Endothelial cell of umbilical vein (primary cell): ENCODE data around the gene LUZP2. TPM values are rescaled to one million over a fixed set of nuclear protein-coding genes. Genes with fewer than 3 reads are reported as not detected.

Source experiments
- BruUV-seq: library from RNA; stranded (reverse); fragments of 400-500 nt; replicated peaks from 2 replicates; lab custom pipeline; 2021; lab: Mats Ljungman, UMichigan
- CTCF ChIA-PET: fragments of 300-600, 350-600 bp; sonication (Branson Sonifier 250); formaldehyde crosslinking; loops from one replicate; lab custom pipeline; 2021; ENCODE audit warnings: antibody characterized with exemption, inconsistent platforms; lab: Charles Lee
- POLR2A ChIA-PET: fragments of 300-600, 350-600 bp; sonication (Branson Sonifier 250); formaldehyde crosslinking; loops from one replicate; lab custom pipeline; 2021; ENCODE audit warnings: antibody characterized with exemption, inconsistent platforms; lab: Charles Lee
- DNase-seq: peaks from one replicate; pipeline ENCODE4 v3.0.0-alpha.2; 2011; ENCODE audit warnings: low read depth, low spot score
- FAIRE-seq: peaks from 2 replicates; lab custom pipeline; 2011; peaks lifted over from hg19 to GRCh38; lab: Jason Lieb, UNC
- H2AFZ ChIP-seq: 2 replicates; pipeline ENCODE4 v1.6.0; 2012; ENCODE audit warnings: low read depth, low read length, control low read depth, inconsistent platforms
- H3K27ac ChIP-seq: 2 replicates; pipeline ENCODE4 v1.5.1; 2011; ENCODE audit warnings: low read depth, mild to moderate bottlenecking, control low read depth, low read length, moderate library complexity; ENCODE audit not compliant: insufficient read depth
- H3K27me3 ChIP-seq, 2 experiments: 2 replicates each; pipeline versions ENCODE4 v1.6.0 to v1.6.1; 2011; ENCODE audit warnings: low read length in 2 of 2, mixed read lengths in 1 of 2; ENCODE audit not compliant: control insufficient read depth in 2 of 2, insufficient read depth in 2 of 2
- H3K36me3 ChIP-seq, 2 experiments: 2 replicates in 1 of 2; 3 replicates in 1 of 2; pipeline ENCODE4 v1.5.1; 2011; ENCODE audit warnings: low read length in 2 of 2, mild to moderate bottlenecking in 1 of 2, moderate library complexity in 1 of 2; ENCODE audit not compliant: control insufficient read depth in 2 of 2, insufficient read depth in 2 of 2; ENCODE audit errors: extremely low read depth in 1 of 2
- H3K4me1 ChIP-seq: 3 replicates; pipeline ENCODE4 v1.5.1; 2011; ENCODE audit warnings: mild to moderate bottlenecking, low read length; ENCODE audit not compliant: control insufficient read depth, insufficient read depth; ENCODE audit errors: extremely low read depth
- H3K4me2 ChIP-seq: 2 replicates; pipeline ENCODE4 v1.6.1; 2011; ENCODE audit warnings: low read length, control low read depth, mixed read lengths; ENCODE audit not compliant: insufficient read depth
- H3K4me3 ChIP-seq, 3 experiments: fragments of 200-600 bp in 1 of 3; sonication (generic), shearing (Covaris generic) in 1 of 3; replicated peaks in 1 of 3; 2 replicates each; pipeline ENCODE4 v1.5.1; 2011 to 2016; ENCODE audit warnings: control low read depth in 3 of 3, low read length in 3 of 3, mild to moderate bottlenecking in 2 of 3, inconsistent platforms in 1 of 3, low read depth in 1 of 3, moderate library complexity in 1 of 3; ENCODE audit not compliant: insufficient read depth in 1 of 3
- H3K79me2 ChIP-seq: 2 replicates; pipeline ENCODE4 v1.6.0; 2012; ENCODE audit warnings: low read length, inconsistent platforms; ENCODE audit not compliant: control insufficient read depth, insufficient read depth
- H3K9ac ChIP-seq: replicated peaks from 2 replicates; pipeline ENCODE3; 2011; ENCODE audit warnings: low read length, control low read depth; ENCODE audit not compliant: insufficient read depth; ENCODE audit errors: extremely low read depth
- H3K9me1 ChIP-seq: replicated peaks from 3 replicates; pipeline ENCODE4 v1.6.0; 2011; ENCODE audit warnings: mild to moderate bottlenecking, low read length; ENCODE audit not compliant: control insufficient read depth, insufficient read depth; ENCODE audit errors: extremely low read depth
- H3K9me3 ChIP-seq: replicated peaks from 2 replicates; pipeline ENCODE4 v1.5.1; 2012; ENCODE audit warnings: low read length, inconsistent platforms; ENCODE audit not compliant: control insufficient read depth, insufficient read depth
- H4K20me1 ChIP-seq: replicated peaks from 2 replicates; pipeline ENCODE3; 2011; ENCODE audit warnings: mild to moderate bottlenecking, low read length; ENCODE audit not compliant: control insufficient read depth, insufficient read depth; ENCODE audit errors: extremely low read depth
- EZH2 ChIP-seq: IDR thresholded peaks from 2 replicates; pipeline ENCODE4 v1.6.1; 2012; ENCODE audit warnings: borderline replicate concordance, low read depth, mild to moderate bottlenecking, moderate library complexity, low read length, inconsistent platforms; ENCODE audit not compliant: severe bottlenecking
- FOS ChIP-seq: IDR thresholded peaks from 2 replicates; pipeline ENCODE4 v1.6.1; 2011; ENCODE audit warnings: mild to moderate bottlenecking, low read length, moderate library complexity, borderline replicate concordance; ENCODE audit not compliant: insufficient read depth
- GATA2 ChIP-seq: IDR thresholded peaks from 2 replicates; pipeline ENCODE4 v1.7.0; 2011; ENCODE audit warnings: low read depth, mild to moderate bottlenecking, moderate library complexity, mixed read lengths, low read length; ENCODE audit not compliant: insufficient read length, insufficient read depth
- JUN ChIP-seq: IDR thresholded peaks from 2 replicates; pipeline ENCODE4 v1.6.1; 2011; ENCODE audit warnings: borderline replicate concordance, low read depth; ENCODE audit not compliant: insufficient read length, insufficient read depth
- MYC ChIP-seq: IDR thresholded peaks from one replicate; pipeline ENCODE4 v1.6.1; 2011; ENCODE audit warnings: mild to moderate bottlenecking, low read depth, low read length
- POLR2A ChIP-seq: IDR thresholded peaks from 2 replicates; pipeline ENCODE4 v1.6.1; 2012; ENCODE audit warnings: low read depth, mild to moderate bottlenecking, control low read depth, low read length
- POLR2AphosphoS5 ChIP-seq: IDR thresholded peaks from 2 replicates; pipeline ENCODE4 v1.6.1; 2012; ENCODE audit warnings: low read depth, mild to moderate bottlenecking, control low read depth, low read length, moderate library complexity; ENCODE audit not compliant: insufficient read depth
- dilution Hi-C: fragments of 300-500 bp; cut with MboI; formaldehyde crosslinking; loops from one replicate; pipeline ENCODE4 v1.15.0; 2019; ENCODE audit warnings: low sequenced_read_pairs; ENCODE audit not compliant: extremely low pct_ligation_motif_present
- intact Hi-C: fragments of 100-400 bp; cut with micrococcal nuclease; formaldehyde crosslinking; loops from one replicate; pipeline ENCODE4 v1.10.0; 2022
- polyA plus RNA-seq, 4 experiments: library from polyadenylated mRNA; depleted of rRNA in 3 of 4; stranded (reverse) in 3 of 4; unstranded in 1 of 4; fragments of >200 nt; gene quantifications; 2 replicates each; pipeline versions ENCODE4 v1.2.1 to v1.2.3, GENCODE V29; 2011 to 2012; ENCODE audit warnings: missing spikeins in 1 of 4
- total RNA-seq: library from RNA; stranded (reverse); gene quantifications from 2 replicates; pipeline ENCODE4 v1.2.3, GENCODE V29; 2021
- TF ChIP-seq, protein P1 (sequence below), 2 donors: IDR thresholded peaks; 1 replicate in 1 of 2; 2 replicates in 1 of 2; pipeline ENCODE4 v1.5.1; 2011; ENCODE audit warnings: low read length in 2 of 2, mild to moderate bottlenecking in 2 of 2, moderate library complexity in 2 of 2, control low read depth in 1 of 2, inconsistent platforms in 1 of 2, low read depth in 1 of 2; ENCODE audit not compliant: insufficient read depth in 1 of 2; ENCODE audit errors: extremely low read depth in 1 of 2
- TF ChIP-seq, protein P2 (sequence below): IDR thresholded peaks from 2 replicates; pipeline ENCODE4 v1.6.1; 2011; ENCODE audit not compliant: insufficient read depth, insufficient read length

LUZP2 gene
- total and polyA plus RNA-seq, 2 donors (not counting 3 experiments of a cell fraction or from before 2014, with no cell fraction given): 0.07 TPM; not detected in 1

DNA sequence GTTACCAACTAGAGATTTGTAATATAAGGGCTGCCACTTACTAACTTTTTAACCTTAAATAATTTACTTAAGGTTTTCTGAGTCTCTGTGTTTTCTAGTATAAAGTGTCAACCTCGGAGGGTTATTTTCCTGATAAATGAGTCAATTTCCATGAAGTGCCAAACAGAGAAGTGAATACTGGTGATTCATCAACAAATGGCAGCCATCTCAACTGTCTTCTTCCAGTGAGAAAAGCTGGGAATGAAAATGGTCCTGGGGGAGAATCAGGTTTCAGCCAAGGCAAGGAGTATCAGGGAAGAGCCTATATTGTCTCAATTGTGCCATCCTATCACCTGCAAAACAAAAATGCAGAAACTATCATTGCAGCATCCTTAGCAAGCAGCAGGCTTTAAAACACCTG is 129.1 kb downstream of the LUZP2 start:
- no peaks in the 10 kb centered on the region for H3K9me3 ChIP-seq
- intact Hi-C loops: no loop called here
- H3K4me1 ChIP-seq: no peaks in the 10 kb centered on the region
- H3K36me3 ChIP-seq: no peaks in the 10 kb centered on the region
- no peak overlapping the region for H3K27ac ChIP-seq
- no peaks in the 10 kb centered on the region for H3K9me1 ChIP-seq
- FAIRE-seq (no peak), DNase-seq (no peak)
- no peak overlapping the region for H3K4me2 ChIP-seq
- no peak overlapping the region for H2AFZ ChIP-seq
- no peak overlapping the region for H3K4me3 ChIP-seq
- no peak for TF ChIP-seq MYC
- no peak for TF ChIP-seq FOS
- no peak for TF ChIP-seq POLR2A
- TF ChIP-seq GATA2: no peak
- no peak for TF ChIP-seq JUN
- no peak for TF ChIP-seq EZH2
- no peaks in the 10 kb centered on the region for H4K20me1 ChIP-seq
- no peaks in the 10 kb centered on the region for H3K79me2 ChIP-seq
- no peak overlapping the region for H3K9ac ChIP-seq
- POLR2A ChIA-PET: no interaction called here
- BruUV-seq: no TSS peak
- dilution Hi-C loops: no loop called here
- no peaks in the 10 kb centered on the region for H3K27me3 ChIP-seq
- CTCF ChIA-PET: no interaction called here

DNA sequence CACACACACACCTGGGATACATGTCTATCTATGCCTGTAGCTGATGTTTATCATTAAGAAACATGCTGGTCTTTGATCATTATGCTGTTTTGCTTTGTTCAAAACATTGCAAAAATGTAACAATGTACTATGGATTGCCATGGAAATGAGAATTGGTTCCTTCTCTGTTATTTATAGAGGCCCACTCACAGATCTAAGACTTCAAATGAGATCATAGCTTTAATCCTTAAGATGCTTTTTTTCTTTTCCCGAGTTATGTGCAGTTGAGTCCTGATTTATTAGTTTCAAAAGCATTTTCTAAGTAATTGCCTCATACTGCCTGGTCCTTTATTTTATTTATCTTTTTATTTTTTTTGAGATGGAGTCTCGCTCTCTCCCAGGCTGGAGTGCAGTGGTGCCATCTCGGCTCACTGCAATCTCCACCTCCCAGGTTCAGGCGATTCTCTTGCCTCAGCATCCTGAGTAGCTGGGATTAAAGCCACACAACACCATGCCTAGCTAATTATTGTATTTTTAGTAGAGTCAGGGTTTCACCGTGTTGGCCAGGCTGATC is 131.4 kb downstream of the LUZP2 start:
- H3K27ac ChIP-seq: no peak overlapping the region
- intact Hi-C loops: no loop called here
- H2AFZ ChIP-seq: no peak overlapping the region
- no peaks in the 10 kb centered on the region for H3K4me1 ChIP-seq
- no peak overlapping the region for H3K4me3 ChIP-seq
- dilution Hi-C loops: no loop called here
- H3K36me3 ChIP-seq: no peaks in the 10 kb centered on the region
- ChIA-PET CTCF (no interaction called here), POLR2A (no interaction called here)
- H3K4me2 ChIP-seq: no peak overlapping the region
- no peaks in the 10 kb centered on the region for H3K9me3 ChIP-seq
- H3K9me1 ChIP-seq: no peaks in the 10 kb centered on the region
- FAIRE-seq (no peak), DNase-seq (no peak)
- H4K20me1 ChIP-seq: no peaks in the 10 kb centered on the region
- no peak overlapping the region for H3K9ac ChIP-seq
- H3K27me3 ChIP-seq: no peaks in the 10 kb centered on the region
- H3K79me2 ChIP-seq: no peaks in the 10 kb centered on the region
- TF ChIP-seq, protein P1, sequence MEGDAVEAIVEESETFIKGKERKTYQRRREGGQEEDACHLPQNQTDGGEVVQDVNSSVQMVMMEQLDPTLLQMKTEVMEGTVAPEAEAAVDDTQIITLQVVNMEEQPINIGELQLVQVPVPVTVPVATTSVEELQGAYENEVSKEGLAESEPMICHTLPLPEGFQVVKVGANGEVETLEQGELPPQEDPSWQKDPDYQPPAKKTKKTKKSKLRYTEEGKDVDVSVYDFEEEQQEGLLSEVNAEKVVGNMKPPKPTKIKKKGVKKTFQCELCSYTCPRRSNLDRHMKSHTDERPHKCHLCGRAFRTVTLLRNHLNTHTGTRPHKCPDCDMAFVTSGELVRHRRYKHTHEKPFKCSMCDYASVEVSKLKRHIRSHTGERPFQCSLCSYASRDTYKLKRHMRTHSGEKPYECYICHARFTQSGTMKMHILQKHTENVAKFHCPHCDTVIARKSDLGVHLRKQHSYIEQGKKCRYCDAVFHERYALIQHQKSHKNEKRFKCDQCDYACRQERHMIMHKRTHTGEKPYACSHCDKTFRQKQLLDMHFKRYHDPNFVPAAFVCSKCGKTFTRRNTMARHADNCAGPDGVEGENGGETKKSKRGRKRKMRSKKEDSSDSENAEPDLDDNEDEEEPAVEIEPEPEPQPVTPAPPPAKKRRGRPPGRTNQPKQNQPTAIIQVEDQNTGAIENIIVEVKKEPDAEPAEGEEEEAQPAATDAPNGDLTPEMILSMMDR (IDR thresholded peaks at IDR 0.05; ENCODE audit: extremely low read depth in 1 of 2, insufficient read depth in 1 of 2, low read depth in 1 of 2, low read length in 2 of 2): no peak
- TF ChIP-seq POLR2AphosphoS5: no peak
- no peak for TF ChIP-seq GATA2
- no peak for TF ChIP-seq MYC
- TF ChIP-seq FOS: no peak
- TF ChIP-seq EZH2: no peak
- TF ChIP-seq JUN: no peak
- no peak for TF ChIP-seq POLR2A
- TF ChIP-seq, protein P2, sequence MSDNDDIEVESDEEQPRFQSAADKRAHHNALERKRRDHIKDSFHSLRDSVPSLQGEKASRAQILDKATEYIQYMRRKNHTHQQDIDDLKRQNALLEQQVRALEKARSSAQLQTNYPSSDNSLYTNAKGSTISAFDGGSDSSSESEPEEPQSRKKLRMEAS: no peak
- no TSS peak for BruUV-seq
